Stimulated activated CD4-positive, alpha-beta T cell treated with anti-CD3 and anti-CD28 coated beads, Interleukin-15, amount 100 ng/mL, for 48 hours (primary cell): ENCODE results near the gene AKNAD1.

Experiments
- DNase-seq, 2 donors: peaks; one replicate each; pipeline ENCODE4 v3.0.0-alpha.2; 2020; ENCODE audit warnings: low read depth in 2 of 2

AKNAD1 gene

GRCh38 chr1:108865316-108865910 is 8.5 kb upstream of the AKNAD1 start:
- DNase-seq, result no peak

DNA sequence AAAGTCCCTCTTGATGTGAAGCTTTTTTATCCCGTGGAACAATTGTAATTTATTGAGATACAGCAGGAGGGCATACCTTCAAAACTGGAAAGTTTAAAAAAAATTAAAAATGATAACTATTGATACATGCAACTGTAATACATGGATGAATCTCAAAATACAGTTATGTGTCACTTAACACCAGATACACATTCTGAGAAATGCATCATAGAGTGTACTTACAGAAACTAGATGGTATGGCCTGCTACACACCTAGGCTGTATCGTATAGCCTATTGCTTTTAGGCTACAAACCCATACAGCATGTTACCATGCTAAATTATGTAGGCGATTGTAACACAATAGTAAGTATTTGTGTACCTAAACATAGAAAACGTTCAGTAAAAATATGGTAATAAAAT is 7.1 kb upstream of the AKNAD1 start:
- no peak for DNase-seq

DNA sequence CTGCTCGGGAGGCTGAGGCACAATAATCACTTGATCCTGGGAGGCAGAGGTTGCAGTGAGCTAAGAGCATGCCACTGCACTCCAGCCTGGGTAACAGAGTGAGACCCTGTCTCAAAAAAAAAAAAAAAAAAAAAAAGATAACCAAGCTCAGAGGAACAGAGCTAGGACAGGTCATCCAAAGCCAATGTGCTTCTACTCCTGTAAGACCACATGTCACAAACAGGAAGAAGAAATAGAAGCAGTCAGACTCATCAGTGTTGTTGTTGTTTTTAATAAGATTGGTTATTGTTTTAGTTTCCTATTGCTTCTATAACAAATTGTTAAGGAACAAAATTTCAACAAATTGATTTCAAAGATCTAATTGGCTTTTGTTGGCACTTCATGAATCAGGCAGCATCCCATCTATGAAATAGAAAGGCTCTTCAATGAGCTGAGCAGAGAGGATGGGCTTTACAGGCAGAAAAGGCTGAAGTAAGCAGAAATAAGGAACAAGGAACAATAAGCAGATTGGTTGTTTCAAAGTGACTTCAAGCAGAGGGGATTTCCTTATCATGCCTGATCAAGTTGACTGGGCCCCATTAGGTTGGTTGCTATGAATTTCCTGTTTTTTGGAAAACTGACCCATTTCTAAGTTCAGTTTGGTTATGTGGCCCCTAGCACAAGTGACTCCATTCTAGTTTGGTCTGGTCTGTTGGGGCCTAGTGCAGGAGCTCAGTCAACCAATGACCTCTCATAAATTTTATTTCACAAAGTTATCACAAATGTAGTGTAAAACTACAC is 6.0 kb upstream of the AKNAD1 start:
- no peak for DNase-seq

DNA sequence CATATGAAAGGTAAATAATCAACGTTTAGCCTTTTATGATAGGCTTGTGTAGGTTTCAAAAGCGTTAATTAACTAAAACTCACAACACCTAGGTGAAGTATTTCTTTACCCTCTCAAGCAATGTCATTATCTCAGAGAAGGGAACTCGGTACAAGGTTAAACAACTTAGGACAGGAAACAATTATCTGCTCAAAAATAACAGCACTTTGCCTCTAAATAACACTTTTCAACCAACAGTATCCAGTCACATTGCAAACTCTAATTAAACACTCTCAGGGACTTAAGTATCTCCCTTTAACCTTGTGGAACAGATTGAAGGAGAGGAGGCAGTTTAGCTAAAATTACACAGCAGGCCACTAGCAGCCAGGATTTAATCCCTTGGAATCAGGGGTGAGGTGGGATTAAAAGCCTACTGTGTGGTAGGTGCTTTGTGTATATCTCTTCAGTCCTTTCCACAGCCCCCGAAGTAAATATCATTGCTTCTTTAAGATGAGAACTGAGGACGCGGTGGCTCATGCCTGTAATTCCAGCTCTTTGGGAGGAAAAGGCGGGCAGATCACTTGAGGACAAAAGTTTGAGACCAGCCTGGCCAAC is 5.2 kb upstream of the AKNAD1 start:
- DNase-seq, result no peak

GRCh38 chr1:108861566-108861965 is 4.7 kb upstream of the AKNAD1 start:
- no peak for DNase-seq

- DNase-seq, result no peak
These were observed 3.5 kb upstream of the AKNAD1 start for GRCh38 chr1:108860190-108860907.

DNA sequence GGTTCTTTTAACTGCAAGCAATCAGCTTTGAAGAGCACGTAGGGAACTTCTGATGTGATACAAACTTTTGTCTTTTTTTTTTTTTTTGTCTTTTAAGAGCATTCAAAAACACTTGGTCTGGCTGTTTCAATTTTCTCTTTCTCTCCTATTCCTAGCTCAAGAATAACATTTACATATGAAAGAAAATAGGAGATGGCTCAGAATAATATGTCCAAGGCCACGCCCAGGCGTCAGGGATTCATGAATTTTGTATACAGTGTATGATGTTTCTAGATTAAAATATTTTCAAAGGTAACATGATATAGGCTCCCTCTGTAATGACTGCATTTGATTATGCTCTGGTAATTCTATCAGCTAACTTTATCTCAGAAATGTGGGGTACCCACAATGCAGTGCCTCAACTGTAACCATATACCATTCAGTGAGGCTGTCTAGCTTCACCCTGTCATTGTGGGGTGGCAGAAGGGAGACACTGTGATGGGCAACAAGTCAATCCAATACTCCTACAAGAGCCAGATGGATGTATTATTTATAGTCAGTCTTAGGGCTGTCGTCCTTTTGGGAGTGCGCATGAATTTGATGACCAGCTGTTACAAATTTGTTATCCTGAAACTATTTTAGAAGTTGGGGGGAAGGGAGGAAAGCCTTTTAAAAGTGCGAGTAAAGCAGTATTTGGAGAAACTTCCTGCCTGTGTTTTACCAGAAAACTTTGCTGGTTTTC is 1.5 kb upstream of the AKNAD1 start:
- DNase-seq, result no peak

DNA sequence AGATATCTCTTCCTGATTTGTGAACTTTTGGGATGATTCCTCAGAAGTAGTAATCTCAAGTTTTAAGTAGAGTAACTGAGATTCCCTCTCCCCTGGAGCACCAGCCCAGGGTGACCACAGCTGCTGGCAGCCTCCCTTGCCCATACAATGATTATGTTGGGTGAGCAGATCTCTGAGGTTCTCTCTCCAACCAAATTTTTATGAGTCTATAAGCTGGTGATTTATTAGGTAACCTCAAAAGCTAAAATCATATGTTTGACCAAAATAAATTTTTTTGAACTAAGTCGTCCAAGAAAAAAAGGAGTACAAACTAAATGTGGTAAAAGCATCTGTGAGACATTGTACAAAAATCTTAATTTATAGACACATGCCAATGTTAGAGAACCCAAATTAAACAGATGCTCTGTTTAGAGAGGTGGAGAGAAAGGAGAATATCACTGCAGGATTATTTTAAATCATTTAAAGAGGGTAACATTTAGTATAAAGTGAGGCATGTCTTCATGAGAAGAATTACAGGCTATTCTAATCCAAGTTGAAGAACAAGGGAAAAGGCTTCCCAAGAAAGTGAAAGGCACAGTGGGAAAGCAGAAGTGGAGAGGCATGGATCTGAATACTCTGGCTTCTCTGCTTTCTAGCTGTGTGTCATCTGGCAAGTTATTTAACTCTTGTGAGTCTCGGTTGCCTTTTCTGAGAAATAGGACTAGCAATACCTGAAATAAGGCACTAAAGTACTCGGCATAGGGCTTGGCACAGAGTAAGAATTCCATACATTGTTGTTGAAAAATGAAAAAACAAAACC is 2.5 kb downstream of the AKNAD1 start:
- DNase-seq, result no peak

- no peak for DNase-seq
These were observed 4.5 kb downstream of the AKNAD1 start for GRCh38 chr1:108852221-108852975.

DNA sequence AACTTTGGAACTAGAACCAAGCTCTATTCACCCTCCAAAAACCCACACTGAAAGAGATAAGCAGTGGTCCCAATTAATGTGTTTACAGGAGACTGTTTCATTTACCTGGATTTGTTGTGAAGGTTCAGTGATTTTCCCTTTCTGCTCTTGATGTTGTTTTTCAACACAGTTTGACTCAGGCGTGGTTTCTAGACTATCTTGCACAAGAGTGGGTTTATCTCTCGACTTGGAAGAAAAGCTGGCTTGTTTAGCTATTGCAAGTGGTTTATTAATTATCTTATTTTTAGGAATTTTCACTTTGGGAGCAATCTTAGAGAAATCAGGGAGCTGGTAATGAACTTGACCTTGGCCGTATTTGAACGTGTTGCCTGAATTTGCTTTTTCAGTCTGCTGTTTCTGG is 5.3 kb downstream of the AKNAD1 start:
- no peak for DNase-seq

DNA sequence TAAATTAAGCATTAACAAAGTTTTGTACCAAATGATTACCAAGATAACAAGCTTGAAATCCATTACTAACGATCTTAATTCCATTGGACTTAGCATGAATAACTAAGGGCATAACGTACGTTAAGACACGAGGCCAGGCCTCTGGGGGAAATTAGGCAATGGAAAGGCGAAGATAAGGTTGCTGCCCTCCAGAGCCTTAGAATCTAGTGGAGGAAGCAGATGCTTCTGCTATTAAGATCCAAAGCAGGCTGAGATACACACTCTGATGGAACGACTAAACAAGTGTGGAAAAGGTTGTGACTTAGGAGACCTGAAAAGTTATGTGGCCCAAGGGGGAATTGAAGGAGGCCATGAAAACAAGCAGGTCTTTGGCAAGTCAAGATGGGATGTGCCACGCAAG is 6.0 kb downstream of the AKNAD1 start:
- DNase-seq, result no peak

DNA sequence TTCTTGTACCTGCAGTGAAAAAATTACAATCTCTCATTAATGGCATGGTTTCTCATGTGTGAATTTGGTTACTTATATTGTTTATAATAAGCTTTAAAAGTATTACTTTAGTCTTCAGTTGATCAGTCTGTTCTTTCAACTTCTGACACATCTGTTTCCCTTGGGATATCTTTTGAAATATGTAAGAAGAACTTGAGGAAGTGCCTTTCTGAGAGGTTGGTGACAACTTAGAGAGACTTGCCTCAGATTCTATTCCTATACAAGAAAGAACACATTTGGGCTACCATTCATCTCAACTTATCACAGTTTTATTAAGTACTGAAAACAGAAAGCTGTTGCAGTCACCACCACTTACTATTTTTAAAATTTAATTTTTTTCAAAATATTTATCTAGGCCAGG is 8.1 kb downstream of the AKNAD1 start:
- no peak for DNase-seq

DNA sequence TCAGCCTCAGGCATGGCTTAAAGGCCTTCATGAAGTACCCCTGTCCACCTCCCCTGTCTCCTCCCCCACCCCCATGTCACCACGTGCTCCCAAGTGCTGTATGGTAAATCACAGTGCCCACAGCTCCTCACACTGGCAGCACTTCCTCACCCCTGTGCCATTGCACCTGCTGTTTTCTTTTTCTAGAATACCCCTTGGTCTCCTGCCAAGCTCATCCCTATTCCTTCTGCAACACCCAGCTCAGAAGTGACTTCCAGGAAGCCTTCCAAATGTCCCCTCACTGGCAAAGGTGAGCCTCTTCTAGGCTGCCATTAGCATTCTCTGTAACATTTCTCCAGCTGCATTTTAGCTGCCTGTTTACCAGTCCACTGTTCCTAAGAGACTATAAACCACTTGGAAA is 9.4 kb downstream of the AKNAD1 start:
- DNase-seq, result no peak

DNA sequence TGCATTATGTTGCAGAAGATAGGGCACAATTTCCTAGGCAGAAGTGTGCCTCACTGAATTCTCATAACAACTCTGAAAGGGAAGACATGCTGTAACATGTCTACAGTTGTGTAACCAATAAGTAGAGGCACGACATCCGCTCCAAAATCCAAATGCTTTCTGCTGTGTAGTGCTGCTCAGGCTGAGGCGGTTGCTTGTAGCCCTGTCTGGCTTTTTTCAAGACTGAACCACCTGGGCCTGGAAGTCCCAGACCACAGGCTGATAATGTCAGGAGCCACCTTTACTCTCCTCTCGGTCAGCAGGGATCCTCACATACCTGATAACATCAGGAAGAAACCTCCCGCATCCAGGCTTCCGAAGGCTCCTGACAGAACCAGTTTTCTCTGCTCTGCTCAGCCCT is 10.9 kb downstream of the AKNAD1 start:
- DNase-seq, result no peak

DNA sequence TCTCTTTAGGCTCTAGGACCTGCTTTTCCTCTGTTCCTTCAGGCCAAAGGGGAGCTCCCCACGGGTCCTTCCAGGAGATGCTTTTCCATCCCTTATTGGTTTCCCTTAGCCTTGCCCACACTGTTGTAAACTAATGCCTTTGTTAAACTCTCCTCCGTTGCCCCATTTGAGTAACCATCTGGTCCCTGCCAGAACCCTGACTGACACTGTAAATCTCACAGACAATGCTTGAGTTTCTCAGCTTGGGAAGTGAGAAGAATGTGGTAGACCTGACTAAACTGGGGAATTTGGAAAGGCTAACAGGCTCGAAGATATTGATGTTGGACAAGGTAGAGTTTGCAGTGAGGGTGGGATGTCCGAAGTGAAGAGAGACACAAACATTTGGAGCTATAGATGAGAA is 11.4 kb downstream of the AKNAD1 start:
- DNase-seq, result no peak

DNA sequence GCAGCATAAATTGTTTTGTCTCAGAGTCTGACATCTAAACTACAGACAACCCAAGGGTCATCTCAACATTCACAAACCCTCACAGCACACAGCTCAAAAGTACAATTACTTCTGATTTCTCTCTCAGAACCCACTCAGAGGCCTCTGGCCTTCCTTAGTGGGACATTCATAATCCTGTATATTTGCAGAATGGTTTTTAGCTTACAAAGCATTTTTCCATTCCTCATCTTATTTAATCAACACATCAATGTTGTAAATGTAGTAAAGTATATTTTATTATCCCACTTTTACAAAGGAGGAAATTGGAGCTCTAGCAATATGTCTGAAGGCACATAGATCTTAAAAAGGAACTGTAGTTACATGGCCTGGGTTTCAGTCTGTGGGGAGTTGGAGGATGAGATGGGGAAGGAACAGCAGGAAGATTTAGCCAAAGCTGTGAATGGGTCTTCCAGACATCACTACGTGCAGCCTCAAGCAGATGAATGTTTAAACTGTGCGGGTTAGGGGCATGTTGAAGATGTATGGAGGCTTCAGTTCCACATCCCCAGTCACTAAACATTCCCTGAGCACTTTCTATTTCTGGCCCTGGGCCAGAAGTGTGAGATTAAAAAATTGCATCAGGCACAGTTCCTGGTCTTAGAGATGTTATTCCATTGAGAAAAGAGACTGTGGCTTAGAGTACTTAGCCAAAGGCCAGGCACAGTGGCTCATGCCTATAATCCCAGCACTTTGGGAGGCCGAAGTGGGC is 13.3 kb downstream of the AKNAD1 start:
- DNase-seq, result no peak

- no peak for DNase-seq
These were observed 14.2 kb downstream of the AKNAD1 start for GRCh38 chr1:108842525-108843181.

DNA sequence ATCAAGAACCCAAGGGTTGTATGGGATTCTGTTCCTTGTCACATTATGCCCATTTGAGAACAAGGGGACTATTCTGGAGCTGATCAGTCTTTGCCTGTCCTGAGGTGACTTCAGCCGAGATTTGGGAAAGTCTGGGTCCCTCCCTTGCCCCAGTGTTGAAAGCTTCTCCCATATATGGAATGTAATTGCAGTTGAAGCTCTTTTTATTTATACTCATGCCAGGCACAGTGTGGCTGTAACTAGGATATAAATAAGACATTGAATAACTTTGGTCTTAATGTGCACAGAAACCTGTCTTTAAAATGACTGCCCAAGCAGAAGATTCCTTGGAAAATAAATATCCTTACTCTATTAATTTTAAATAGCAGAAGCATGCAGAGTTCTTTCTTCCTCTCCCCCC is 15.2 kb downstream of the AKNAD1 start:
- DNase-seq, result no peak

- DNase-seq, result no peak
These were observed 24.0 kb downstream of the AKNAD1 start for GRCh38 chr1:108832929-108833328.
